ENCODE data around the gene VPS13A.

The VPS13A gene

DNA sequence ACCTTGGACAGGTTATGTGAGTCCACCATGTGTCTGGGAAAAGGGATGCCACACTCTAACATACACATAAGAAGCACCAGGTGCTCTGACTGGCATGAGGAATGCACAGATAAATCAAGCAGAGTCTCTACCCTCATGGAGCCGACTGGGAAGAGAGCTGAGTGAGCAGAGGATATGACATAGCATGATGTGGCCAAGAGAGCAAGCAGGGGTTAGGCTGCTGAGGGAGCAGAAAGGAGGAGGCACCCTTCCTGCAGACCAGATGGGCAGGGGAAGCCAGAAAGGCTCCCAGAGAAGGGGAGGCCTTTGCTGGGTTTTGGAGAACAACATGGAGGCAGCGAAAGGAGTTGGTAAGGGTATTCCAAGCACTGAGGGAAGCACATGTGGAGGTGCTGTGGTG, 247.7 kb downstream of the VPS13A start:
- Histone ChIP-seq H3K27me3 (ENCODE audit: control insufficient read depth, insufficient read depth, low read length) (no peaks in the 10 kb centered on the region), H3K9me3 (ENCODE audit: control insufficient read depth, low read length) (no peaks in the 10 kb centered on the region), H3K4me2 (ENCODE audit: low read length) (no peak overlapping the region), H2AFZ (no peak overlapping the region), H3K36me3 (ENCODE audit: control insufficient read depth, insufficient read depth, low read length) (no peaks in the 10 kb centered on the region), H3K27ac (no peak overlapping the region), H3K4me3 (ENCODE audit: low read depth, low read length) (no peak overlapping the region), H3K79me2 (no peaks in the 10 kb centered on the region), H3K4me1 (no peaks in the 10 kb centered on the region), H3K9ac (no peak overlapping the region)
- TF ChIP-seq, protein P1, sequence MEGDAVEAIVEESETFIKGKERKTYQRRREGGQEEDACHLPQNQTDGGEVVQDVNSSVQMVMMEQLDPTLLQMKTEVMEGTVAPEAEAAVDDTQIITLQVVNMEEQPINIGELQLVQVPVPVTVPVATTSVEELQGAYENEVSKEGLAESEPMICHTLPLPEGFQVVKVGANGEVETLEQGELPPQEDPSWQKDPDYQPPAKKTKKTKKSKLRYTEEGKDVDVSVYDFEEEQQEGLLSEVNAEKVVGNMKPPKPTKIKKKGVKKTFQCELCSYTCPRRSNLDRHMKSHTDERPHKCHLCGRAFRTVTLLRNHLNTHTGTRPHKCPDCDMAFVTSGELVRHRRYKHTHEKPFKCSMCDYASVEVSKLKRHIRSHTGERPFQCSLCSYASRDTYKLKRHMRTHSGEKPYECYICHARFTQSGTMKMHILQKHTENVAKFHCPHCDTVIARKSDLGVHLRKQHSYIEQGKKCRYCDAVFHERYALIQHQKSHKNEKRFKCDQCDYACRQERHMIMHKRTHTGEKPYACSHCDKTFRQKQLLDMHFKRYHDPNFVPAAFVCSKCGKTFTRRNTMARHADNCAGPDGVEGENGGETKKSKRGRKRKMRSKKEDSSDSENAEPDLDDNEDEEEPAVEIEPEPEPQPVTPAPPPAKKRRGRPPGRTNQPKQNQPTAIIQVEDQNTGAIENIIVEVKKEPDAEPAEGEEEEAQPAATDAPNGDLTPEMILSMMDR (IDR thresholded peaks at IDR 0.05), result no peak

DNA sequence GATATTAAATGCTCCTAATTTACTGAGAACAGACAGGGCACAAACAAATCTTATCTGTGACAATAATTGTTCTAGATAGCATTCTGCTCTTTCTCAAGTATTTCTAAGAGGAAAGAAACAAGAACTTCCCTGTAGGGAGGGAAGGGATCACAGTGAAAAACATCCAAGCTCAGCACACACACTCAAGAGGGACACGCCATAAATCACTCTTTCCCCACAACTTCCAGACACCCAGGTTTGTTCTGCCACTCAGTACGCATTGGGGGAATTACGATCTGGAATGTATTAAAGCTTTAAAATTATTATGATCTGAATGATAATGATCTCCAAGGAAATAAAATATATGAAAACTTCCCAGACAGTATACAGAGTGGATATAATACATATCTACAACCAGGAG, 249.4 kb downstream of the VPS13A start:
- no peak overlapping the region for H3K4me3 ChIP-seq (ENCODE audit: low read depth, low read length)
- TF ChIP-seq, protein P1 (IDR thresholded peaks at IDR 0.05), result no peak
- no peaks in the 10 kb centered on the region for H3K27me3 ChIP-seq (ENCODE audit: control insufficient read depth, insufficient read depth, low read length)
- no peaks in the 10 kb centered on the region for H3K36me3 ChIP-seq (ENCODE audit: control insufficient read depth, insufficient read depth, low read length)
- H3K4me1 ChIP-seq, result no peaks in the 10 kb centered on the region
- H2AFZ ChIP-seq, result no peak overlapping the region
- no peak overlapping the region for H3K4me2 ChIP-seq (ENCODE audit: low read length)
- H3K79me2 ChIP-seq, result no peaks in the 10 kb centered on the region
- H3K9ac ChIP-seq, result no peak overlapping the region
- H3K9me3 ChIP-seq (ENCODE audit: control insufficient read depth, low read length), result no peaks in the 10 kb centered on the region
- H3K27ac ChIP-seq, result no peak overlapping the region

DNA sequence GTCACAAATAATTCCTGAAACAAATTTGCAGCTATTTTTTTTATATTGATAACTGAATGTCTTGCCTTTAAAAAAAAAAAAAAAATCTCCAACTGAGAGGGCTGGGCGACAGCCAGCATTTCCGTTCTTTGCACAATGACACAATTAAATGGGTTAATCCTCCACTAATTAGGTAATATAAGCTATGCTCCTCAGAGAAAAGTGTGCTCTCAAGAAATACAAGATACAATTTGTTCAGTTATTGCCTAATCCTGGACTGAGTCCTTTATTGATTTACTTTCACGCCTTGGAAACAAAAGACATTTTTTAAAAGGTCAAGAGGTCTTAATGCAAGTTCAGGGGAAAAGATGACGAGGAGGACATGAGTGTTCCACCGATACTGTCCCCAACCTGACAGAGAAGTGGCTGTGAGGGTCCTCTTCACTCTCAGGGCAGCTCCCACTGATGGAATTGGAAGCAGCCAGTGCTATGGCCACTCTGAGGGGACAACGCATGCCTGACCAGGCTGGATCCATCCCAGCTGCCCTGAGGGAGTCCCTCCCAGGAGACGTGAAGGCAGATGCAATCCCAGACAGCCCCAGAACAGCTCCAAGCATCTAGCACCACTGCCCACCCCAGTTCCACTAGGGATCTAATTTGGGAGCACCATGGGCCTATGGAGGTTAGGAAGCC, 250.1 kb downstream of the VPS13A start:
- Histone ChIP-seq H3K9me3 (ENCODE audit: control insufficient read depth, low read length) (no peaks in the 10 kb centered on the region), H3K4me1 (no peaks in the 10 kb centered on the region), H3K4me3 (ENCODE audit: low read depth, low read length) (no peak overlapping the region), H2AFZ (no peak overlapping the region), H3K27ac (no peak overlapping the region), H3K27me3 (ENCODE audit: control insufficient read depth, insufficient read depth, low read length) (no peaks in the 10 kb centered on the region), H3K4me2 (ENCODE audit: low read length) (no peak overlapping the region), H3K9ac (no peak overlapping the region), H3K79me2 (no peaks in the 10 kb centered on the region), H3K36me3 (ENCODE audit: control insufficient read depth, insufficient read depth, low read length) (no peaks in the 10 kb centered on the region)
- TF ChIP-seq, protein P1 (IDR thresholded peaks at IDR 0.05), result no peak

DNA sequence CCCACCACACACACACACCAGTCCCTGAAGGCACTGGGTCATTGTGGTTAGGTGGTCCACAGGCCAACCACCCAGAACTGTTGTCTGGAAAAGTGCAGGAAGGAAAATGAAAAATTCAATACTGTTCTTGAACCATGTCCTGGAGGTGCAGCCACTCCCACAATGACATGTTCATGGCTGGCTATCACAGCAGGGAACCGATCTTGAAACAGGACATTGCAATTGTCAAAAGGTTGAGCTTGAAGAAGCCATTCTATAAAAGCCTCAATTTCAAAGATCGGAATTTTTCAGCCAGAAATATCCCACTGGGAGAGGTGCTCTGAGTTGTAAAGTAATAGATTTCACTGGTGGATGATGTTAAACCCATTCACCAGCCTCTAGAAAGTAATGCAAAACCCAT, 252.6 kb downstream of the VPS13A start:
- Histone ChIP-seq H3K79me2 (no peaks in the 10 kb centered on the region), H3K36me3 (ENCODE audit: control insufficient read depth, insufficient read depth, low read length) (no peaks in the 10 kb centered on the region), H3K4me2 (ENCODE audit: low read length) (no peak overlapping the region), H3K27me3 (ENCODE audit: control insufficient read depth, insufficient read depth, low read length) (no peaks in the 10 kb centered on the region), H3K9ac (no peak overlapping the region), H3K9me3 (ENCODE audit: control insufficient read depth, low read length) (no peaks in the 10 kb centered on the region), H2AFZ (no peak overlapping the region), H3K4me1 (no peaks in the 10 kb centered on the region), H3K4me3 (ENCODE audit: low read depth, low read length) (no peak overlapping the region), H3K27ac (no peak overlapping the region)
- TF ChIP-seq, protein P1 (IDR thresholded peaks at IDR 0.05), result no peak

DNA sequence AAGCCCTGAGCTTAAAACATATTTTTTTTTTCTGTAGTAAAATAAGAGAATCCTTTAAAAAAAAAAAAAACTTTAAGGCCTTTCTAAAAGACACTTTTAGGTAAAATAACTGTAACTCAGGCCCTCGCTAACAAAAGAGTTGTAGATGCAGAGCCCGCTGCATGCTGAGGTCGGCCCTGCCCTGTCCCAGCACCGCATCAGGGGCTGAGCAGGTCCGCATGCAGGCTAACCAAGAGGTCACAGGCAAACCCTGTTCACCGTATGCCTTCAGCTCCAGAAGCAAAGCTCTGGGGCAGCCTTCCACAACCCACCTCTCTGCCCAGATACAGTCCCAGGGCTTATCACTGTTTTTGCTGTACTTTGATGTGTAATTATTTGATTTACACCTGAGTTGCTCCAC, 254.7 kb downstream of the VPS13A start:
- H3K4me3 ChIP-seq (ENCODE audit: low read depth, low read length), result no peak overlapping the region
- H3K4me2 ChIP-seq (ENCODE audit: low read length), result no peak overlapping the region
- H3K79me2 ChIP-seq, result no peaks in the 10 kb centered on the region
- no peaks in the 10 kb centered on the region for H3K27me3 ChIP-seq (ENCODE audit: control insufficient read depth, insufficient read depth, low read length)
- no peaks in the 10 kb centered on the region for H3K9me3 ChIP-seq (ENCODE audit: control insufficient read depth, low read length)
- H3K4me1 ChIP-seq, result no peaks in the 10 kb centered on the region
- no peak overlapping the region for H3K9ac ChIP-seq
- no peaks in the 10 kb centered on the region for H3K36me3 ChIP-seq (ENCODE audit: control insufficient read depth, insufficient read depth, low read length)
- no peak overlapping the region for H2AFZ ChIP-seq
- TF ChIP-seq, protein P1 (IDR thresholded peaks at IDR 0.05), result no peak
- H3K27ac ChIP-seq, result no peak overlapping the region

All from parathyroid adenoma (tissue), 2 donors.